HUES64 (cell line): Measurements from ENCODE around the gene NRF1.

Source experiments
- H3K27ac ChIP-seq: 2 replicates; pipeline ENCODE4 v1.7.0; 2013; ENCODE audit warnings: low read depth, low read length, inconsistent platforms
- H3K27me3 ChIP-seq: 2 replicates; pipeline ENCODE4 v1.6.1; 2013; ENCODE audit warnings: mild to moderate bottlenecking, low read length; ENCODE audit not compliant: insufficient read depth
- H3K36me3 ChIP-seq: 2 replicates; pipeline ENCODE4 v1.6.1; 2013; ENCODE audit warnings: mild to moderate bottlenecking, low read length; ENCODE audit not compliant: insufficient read depth
- H3K4me1 ChIP-seq: 2 replicates; pipeline ENCODE4 v1.6.1; 2013; ENCODE audit warnings: mild to moderate bottlenecking, low read length, moderate library complexity; ENCODE audit not compliant: insufficient read depth
- H3K4me3 ChIP-seq: 2 replicates; pipeline ENCODE4 v1.5.1; 2013; ENCODE audit warnings: mild to moderate bottlenecking, low read length, moderate library complexity
- H3K9ac ChIP-seq: 2 replicates; pipeline ENCODE4 v1.6.1; 2013; ENCODE audit warnings: mild to moderate bottlenecking, low read depth, low read length
- H3K9me3 ChIP-seq: 2 replicates; pipeline ENCODE4 v1.6.1; 2013; ENCODE audit warnings: low read depth, low read length; ENCODE audit not compliant: insufficient read depth
- WGBS: fragments of 150-250, 120-280 bp; methylation state at CpG from one replicate; pipeline ENCODE4 v1.1.7; 2013; ENCODE audit warnings: missing lambda C conversion rate; 5-methylcytosine and 5-hydroxymethylcytosine counted together

NRF1 gene

GRCh38 chr7:129719980-129720732, 108.6 kb downstream of the NRF1 start:
- Histone ChIP-seq H3K4me1 (no peaks in the 10 kb centered on the region), H3K4me3 (no peak overlapping the region), H3K9ac (no peak overlapping the region), H3K36me3 (peaks cover 78% of the 10 kb centered on the region), H3K27me3 (no peaks in the 10 kb centered on the region), H3K9me3 (no peaks in the 10 kb centered on the region), H3K27ac (no peak overlapping the region)
- 94% methylated on average over 6 of the region's 6 CpGs for WGBS

- Histone ChIP-seq H3K4me1 (no peaks in the 10 kb centered on the region), H3K9ac (no peak overlapping the region), H3K27me3 (no peaks in the 10 kb centered on the region), H3K4me3 (no peak overlapping the region), H3K36me3 (peaks cover 75% of the 10 kb centered on the region), H3K9me3 (no peaks in the 10 kb centered on the region), H3K27ac (no peak overlapping the region)
- WGBS = 87% methylated on average over 1 of the region's 1 CpG
Measured at GRCh38 chr7:129721068-129721467, 109.5 kb downstream of the NRF1 start.

- Histone ChIP-seq H3K9me3 (no peaks in the 10 kb centered on the region), H3K9ac (no peak overlapping the region), H3K4me1 (no peaks in the 10 kb centered on the region), H3K4me3 (no peak overlapping the region), H3K36me3 (peaks cover 72% of the 10 kb centered on the region), H3K27me3 (no peaks in the 10 kb centered on the region), H3K27ac (no peak overlapping the region)
- 96% methylated on average over 1 of the region's 1 CpG for WGBS
Measured at GRCh38 chr7:129723679-129724078, 112.2 kb downstream of the NRF1 start.

- peaks cover 71% of the 10 kb centered on the region for H3K36me3 ChIP-seq
- H3K4me1 ChIP-seq = no peaks in the 10 kb centered on the region
- no peaks in the 10 kb centered on the region for H3K9me3 ChIP-seq
- no peak overlapping the region for H3K27ac ChIP-seq
- no peak overlapping the region for H3K4me3 ChIP-seq
- no peak overlapping the region for H3K9ac ChIP-seq
- 94% methylated on average over 3 of the region's 3 CpGs for WGBS
- H3K27me3 ChIP-seq = no peaks in the 10 kb centered on the region
Measured at GRCh38 chr7:129724796-129725195, 113.3 kb downstream of the NRF1 start.

- Histone ChIP-seq H3K4me3 (no peak overlapping the region), H3K27me3 (no peaks in the 10 kb centered on the region), H3K9me3 (no peaks in the 10 kb centered on the region), H3K27ac (no peak overlapping the region), H3K9ac (no peak overlapping the region), H3K36me3 (peaks cover 70% of the 10 kb centered on the region), H3K4me1 (no peaks in the 10 kb centered on the region)
- 98% methylated on average over 5 of the region's 5 CpGs for WGBS
Measured at GRCh38 chr7:129728875-129729467, 117.5 kb downstream of the NRF1 start.

GRCh38 chr7:129729511-129729910, 118.0 kb downstream of the NRF1 start:
- Histone ChIP-seq H3K27ac (no peak overlapping the region), H3K9me3 (no peaks in the 10 kb centered on the region), H3K9ac (no peak overlapping the region), H3K4me1 (no peaks in the 10 kb centered on the region), H3K4me3 (no peak overlapping the region), H3K36me3 (peaks cover 68% of the 10 kb centered on the region), H3K27me3 (no peaks in the 10 kb centered on the region)
- 95% methylated on average over 2 of the region's 2 CpGs for WGBS

GRCh38 chr7:129730159-129730558, 118.6 kb downstream of the NRF1 start:
- Histone ChIP-seq H3K4me1 (no peaks in the 10 kb centered on the region), H3K36me3 (peaks cover 67% of the 10 kb centered on the region), H3K9me3 (no peaks in the 10 kb centered on the region), H3K27ac (no peak overlapping the region), H3K27me3 (no peaks in the 10 kb centered on the region), H3K9ac (no peak overlapping the region), H3K4me3 (no peak overlapping the region)
- WGBS = 92% methylated on average over 3 of the region's 3 CpGs

GRCh38 chr7:129734400-129734799, 122.9 kb downstream of the NRF1 start:
- Histone ChIP-seq H3K27me3 (no peaks in the 10 kb centered on the region), H3K36me3 (peaks cover 46% of the 10 kb centered on the region), H3K27ac (no peak overlapping the region), H3K4me1 (0 out of 2 replicates have a peak, but pooled peaks cover 3% of the 10 kb centered on the region), H3K9me3 (no peaks in the 10 kb centered on the region), H3K4me3 (no peak overlapping the region), H3K9ac (no peak overlapping the region)
- WGBS = 93% methylated on average over 5 of the region's 5 CpGs

- no peak overlapping the region for H3K27ac ChIP-seq
- 91% methylated on average over 4 of the region's 4 CpGs for whole genome bisulfite sequencing
Measured at GRCh38 chr7:129739427-129739826, 127.9 kb downstream of the NRF1 start.

GRCh38 chr7:129740574-129741410, 129.3 kb downstream of the NRF1 start:
- Histone ChIP-seq H3K9me3 (no peaks in the 10 kb centered on the region), H3K27me3 (no peaks in the 10 kb centered on the region), H3K4me3 (no peak overlapping the region), H3K27ac (no peak overlapping the region), H3K36me3 (peaks cover 16% of the 10 kb centered on the region), H3K4me1 (peaks cover 20% of the 10 kb centered on the region), H3K9ac (no peak overlapping the region)
- WGBS = 94% methylated on average over 10 of the region's 10 CpGs

More at GRCh38 chr7:129739427-129739826, 127.9 kb downstream of the NRF1 start:
- H3K4me3 ChIP-seq = no peak overlapping the region
- H3K36me3 ChIP-seq = peaks cover 21% of the 10 kb centered on the region
- no peak overlapping the region for H3K9ac ChIP-seq
- H3K4me1 ChIP-seq = peaks cover 20% of the 10 kb centered on the region
- H3K9me3 ChIP-seq = no peaks in the 10 kb centered on the region
- H3K27me3 ChIP-seq = no peaks in the 10 kb centered on the region

- Histone ChIP-seq H3K36me3 (peaks cover 18% of the 10 kb centered on the region), H3K4me3 (no peak overlapping the region), H3K9me3 (no peaks in the 10 kb centered on the region), H3K27me3 (no peaks in the 10 kb centered on the region), H3K4me1 (peaks cover 20% of the 10 kb centered on the region), H3K27ac (no peak overlapping the region), H3K9ac (no peak overlapping the region)
- WGBS = 83% methylated on average over 2 of the region's 2 CpGs
Measured at GRCh38 chr7:129741743-129742213, 130.3 kb downstream of the NRF1 start.
